H4 (cell line): ENCODE measurements around the gene USHBP1. TPM values are rescaled to one million over a fixed set of nuclear protein-coding genes. Genes with fewer than 3 reads are reported as not detected.

Source experiments
- DNase-seq: peaks from one replicate; pipeline ENCODE4 v3.0.0-alpha.2; 2015; ENCODE audit warnings: low spot score
- total RNA-seq: library from RNA; depleted of rRNA; stranded (reverse); fragments of >200 nt; shearing (Covaris generic); gene quantifications from 2 replicates; pipeline ENCODE4 v1.2.3, GENCODE V29; 2014; rRNA removed

The USHBP1 gene
- total RNA-seq, 1 experiment from 2014 or later: not detected

DNA sequence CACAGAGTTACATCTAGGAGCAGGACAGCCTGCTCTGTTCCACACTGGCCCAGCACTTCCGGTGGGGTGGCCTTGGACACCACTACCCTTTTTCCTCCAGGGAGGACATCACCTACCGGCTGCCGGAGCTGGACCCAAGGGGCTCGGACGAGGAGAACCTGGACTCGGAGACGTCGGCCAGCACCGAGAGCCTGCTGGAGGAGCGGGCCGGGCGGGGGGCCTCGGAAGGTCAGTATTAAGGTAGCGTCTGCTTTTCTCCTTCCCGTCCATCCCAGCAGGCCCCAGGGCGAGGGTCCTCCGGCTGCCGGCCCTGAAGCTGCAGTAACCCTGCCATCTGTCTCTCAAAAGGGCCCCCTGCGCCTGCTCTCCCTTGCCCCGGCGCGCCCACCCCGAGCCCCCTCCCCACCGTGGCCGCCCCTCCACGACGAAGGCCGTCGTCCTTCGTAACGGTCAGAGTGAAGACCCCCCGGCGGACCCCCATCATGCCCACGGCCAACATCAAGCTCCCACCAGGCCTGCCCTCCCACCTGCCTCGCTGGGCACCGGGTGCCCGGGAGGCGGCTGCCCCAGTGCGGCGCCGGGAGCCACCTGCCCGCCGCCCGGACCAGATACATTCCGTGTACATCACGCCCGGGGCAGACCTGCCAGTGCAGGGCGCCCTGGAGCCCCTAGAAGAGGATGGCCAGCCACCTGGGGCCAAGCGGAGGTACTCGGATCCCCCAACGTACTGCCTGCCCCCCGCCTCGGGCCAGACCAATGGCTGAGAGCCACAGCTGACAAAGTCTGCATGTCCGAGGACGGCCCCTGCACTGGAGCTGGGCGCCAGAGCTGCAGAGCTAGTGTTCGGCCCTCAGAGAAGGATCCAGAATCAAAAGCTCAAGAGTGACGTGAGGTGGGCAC, 52.7 kb downstream of the USHBP1 start:
- DNase-seq: no peak

DNA sequence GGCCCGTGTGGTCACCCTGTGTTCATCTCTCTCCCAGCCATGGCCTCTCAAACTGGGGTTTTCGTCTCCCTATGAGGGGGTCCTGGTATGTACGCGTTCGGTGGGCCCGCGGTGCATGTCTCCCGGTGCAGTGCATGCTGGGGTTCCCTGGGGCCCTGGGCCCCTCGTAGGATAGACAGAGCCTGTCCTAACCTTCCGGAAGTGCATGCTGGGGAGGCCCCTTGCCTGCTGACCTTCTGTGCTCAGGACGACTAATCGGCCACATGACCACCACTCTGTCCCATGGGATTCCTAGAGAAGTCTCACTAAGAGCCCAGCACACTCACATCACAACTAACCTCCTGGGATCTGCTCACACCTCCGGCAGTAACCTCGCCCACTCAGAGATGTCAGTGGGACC, 54.2 kb downstream of the USHBP1 start:
- no peak for DNase-seq

DNA sequence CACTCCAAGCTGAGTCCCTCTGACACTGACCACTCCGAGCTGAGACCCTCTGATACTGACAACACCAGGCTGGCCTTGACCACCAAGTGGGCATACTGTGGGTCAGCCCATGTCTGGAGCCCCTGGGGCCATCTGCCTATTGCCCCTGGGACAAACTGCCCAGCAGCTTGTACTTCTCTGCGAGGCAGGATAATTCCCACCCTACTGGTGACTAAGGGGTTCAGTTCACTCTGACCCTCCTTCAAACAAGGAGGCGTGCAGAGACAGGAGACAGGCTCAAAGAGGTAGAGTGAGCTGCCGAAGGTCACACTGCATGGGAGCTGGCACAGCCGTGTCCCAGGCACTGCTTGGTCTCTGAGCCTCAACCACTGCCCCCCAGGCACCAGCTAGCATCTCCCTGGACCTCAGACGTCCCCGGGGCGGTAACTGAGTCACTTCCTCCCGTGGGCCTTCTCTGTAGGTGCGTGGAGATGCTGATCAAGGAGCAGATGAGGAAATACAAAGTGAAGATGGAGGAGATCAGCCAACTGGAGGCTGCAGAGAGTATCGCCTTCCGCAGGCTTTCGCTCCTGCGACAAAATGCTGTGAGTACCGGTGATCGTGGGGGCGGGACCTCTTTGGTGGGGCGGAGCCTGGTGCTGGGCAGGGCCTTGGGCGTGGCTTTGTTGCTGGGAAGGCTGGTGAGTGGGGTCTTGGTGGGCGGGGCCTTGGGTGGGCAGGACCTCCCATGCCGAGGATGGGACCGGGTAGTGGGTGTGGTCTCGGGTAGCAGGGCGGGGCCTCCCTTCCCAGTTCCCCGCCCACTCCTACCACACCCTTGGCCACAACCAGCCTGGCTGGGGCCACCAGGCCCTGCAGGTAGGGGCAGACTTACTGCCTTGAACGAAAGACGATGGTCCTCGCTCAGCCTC, 55.2 kb downstream of the USHBP1 start:
- DNase-seq: no peak

DNA sequence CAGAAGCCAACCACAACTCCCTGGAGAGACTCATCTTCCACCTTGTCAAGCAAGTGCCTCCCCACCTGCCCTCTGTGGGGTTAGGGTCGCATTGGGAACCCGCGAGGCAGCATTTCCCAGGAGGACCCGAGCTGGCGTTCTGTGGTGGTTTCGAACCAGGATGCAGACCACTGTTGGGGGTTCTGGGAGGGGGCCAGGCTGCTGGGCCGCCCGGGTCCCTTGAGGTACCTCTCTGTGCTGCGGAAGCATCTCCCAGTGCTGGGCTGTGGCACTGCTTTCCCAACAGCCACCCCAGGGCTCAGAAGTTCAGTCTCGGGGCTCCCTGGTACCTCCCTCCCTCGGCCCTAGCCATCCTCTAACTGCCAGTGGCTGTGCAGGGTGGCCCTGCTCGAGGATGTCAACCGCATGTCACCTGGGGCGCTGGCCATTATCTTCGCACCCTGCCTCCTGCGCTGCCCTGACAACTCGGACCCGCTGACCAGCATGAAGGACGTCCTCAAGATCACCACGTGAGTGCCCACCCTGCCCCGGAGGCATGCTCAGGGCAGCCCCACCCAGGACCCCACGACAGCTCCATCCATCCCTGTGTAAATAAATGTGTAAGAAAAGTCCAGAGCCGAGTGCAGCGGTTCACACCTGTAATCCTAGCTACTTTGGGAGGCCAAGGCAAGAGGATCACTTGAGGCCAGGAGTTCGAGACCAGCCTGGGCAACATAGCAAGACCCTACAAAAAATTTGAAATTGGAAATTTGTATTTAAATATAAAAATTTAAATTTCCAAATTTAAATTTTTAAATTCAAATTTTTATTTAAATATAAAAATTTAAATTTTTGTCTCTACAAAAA, 57.6 kb downstream of the USHBP1 start:
- DNase-seq: no peak

DNA sequence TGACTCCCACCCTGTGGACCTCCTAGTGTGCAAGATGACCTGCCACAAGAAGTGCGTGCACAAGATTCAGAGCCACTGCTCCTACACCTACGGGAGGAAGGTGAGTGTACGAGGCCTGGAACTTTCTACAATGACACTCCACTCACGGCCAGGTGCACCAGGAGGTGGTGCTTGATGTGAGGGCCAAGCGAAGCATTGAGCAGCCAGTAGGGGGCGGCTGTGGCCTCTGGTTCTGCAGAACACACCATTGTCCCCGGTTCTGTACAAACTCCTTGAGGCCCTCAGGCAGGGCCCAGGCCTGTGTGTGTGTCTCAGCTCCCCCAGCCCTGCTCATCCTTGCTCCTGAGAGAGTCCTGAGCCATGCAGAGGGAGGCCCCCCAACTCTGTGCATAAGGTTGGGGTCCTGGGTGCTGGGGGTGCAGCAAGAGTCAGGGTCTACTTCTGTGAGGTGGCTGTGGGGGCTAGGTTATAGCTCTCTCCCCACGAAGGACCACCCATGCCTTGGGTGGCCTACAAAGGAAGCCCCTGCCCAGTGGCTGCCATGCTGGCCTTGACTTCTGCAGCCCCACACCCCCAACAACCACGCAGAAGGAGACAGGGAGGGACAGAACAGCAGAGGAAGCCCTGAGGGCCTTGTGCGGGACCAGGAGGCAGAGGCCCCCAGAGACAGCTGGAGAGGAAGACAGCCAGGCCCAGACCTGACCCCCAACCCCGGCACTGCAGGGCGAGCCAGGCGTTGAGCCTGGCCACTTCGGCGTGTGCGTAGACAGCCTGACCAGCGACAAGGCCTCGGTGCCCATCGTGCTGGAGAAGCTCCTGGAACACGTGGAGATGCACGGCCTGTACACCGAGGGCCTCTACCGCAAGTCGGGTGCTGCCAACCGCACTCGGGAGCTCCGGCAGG, 59.1 kb downstream of the USHBP1 start:
- DNase-seq: peak; percentile 44

DNA sequence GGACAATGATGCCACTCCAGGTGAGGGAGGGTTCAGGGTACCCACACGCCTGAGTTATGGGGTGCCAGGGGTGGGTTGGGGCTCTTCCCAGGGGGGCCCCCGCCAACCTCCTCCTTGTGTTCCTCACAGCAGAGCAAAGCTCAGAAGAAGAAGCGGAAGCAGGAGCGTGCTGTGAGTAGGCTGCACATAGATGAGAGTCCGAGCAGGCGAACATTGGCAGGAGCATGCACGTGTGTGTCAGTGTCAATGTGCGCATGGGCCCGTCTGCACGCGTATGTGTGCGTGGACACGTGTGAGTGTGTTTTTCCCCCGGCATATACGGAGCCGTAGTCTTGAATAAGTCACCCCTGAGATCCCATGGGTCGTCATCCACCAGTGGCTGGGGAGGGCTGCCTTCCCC, 61.8 kb downstream of the USHBP1 start:
- DNase-seq: no peak

DNA sequence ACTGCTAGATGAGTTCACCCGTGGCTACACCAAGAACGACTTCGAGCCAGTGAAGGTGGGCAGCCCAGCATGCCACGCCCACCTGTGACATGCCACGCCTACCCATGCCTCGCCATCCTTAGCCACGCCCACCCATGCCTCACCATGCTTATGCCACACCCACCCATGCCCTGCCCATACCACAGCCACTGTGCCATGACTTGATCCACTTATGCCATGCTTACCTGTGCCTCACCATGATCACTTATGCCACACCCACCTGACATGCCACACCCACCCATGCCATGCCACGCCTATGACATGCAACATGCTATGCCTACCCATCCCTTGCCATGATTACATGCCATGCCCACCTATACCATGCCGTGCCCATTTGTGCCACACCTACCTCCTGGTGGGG, 62.3 kb downstream of the USHBP1 start:
- DNase-seq: no peak

DNA sequence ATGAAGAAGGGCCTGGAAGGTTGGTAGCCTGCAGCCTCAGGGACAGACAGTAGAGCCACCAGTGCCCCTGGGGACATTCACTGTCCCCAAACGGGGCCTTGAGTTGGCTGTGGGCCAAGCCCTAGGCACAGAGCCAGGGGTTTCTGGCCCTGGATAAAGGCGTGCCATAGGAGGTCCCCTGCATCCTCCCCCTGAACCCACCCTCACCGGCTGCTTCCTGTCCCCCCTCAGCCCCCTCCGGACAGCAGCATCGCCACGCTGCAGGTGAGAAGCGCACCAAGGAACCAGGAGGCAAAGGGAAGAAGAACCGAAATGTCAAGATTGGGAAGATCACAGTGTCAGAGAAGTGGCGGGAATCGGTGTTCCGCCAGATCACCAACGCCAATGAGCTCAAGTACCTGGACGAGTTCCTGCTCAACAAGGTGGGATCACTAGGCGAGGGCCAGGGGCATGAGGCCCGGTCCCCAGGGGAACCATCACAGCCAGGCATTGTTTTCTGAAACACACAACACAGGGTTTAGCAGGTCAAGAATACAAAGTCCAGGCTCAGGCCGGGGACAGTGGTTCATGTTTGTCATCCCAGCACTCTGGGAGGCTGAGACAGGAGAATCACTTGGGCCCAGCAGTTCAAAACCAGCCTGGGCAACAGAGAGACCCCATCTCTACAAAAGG, 64.0 kb downstream of the USHBP1 start:
- DNase-seq: no peak

Other genes with a start within 250 kb of the USHBP1 start
- not detected in 2 replicates for gene CPAMD8, start 237.9 kb downstream of the USHBP1 start, total RNA-seq
- gene HAUS8, start 189.3 kb downstream of the USHBP1 start, total RNA-seq: 10.6 and 22.8 TPM in 2 replicates
- gene MYO9B, start 189.0 kb downstream of the USHBP1 start, total RNA-seq: 15.1 and 21.0 TPM in 2 replicates
- gene USE1, start 49.4 kb downstream of the USHBP1 start, total RNA-seq: 43.2 and 43.4 TPM in 2 replicates
- gene OCEL1, start 38.5 kb downstream of the USHBP1 start, total RNA-seq: 6.8 and 8.8 TPM in 2 replicates
- 24.8 and 38.6 TPM in 2 replicates for gene NR2F6, start 18.8 kb downstream of the USHBP1 start, total RNA-seq
- gene BABAM1, start 2.7 kb upstream of the USHBP1 start, total RNA-seq: 154 and 167 TPM in 2 replicates
- gene ANKLE1, start 17.2 kb upstream of the USHBP1 start, total RNA-seq: 0.06 TPM in 1 of 2 replicates, not detected in the other
- 3.5 and 7.5 TPM in 2 replicates for gene ABHD8, start 38.7 kb upstream of the USHBP1 start, total RNA-seq
- 48.0 and 76.2 TPM in 2 replicates for gene MRPL34, start 41.1 kb upstream of the USHBP1 start, total RNA-seq
- 20.0 and 34.3 TPM in 2 replicates for gene DDA1, start 44.8 kb upstream of the USHBP1 start, total RNA-seq
- gene ANO8, start 70.1 kb upstream of the USHBP1 start, total RNA-seq: 1.4 and 3.2 TPM in 2 replicates
- 10.2 and 21.7 TPM in 2 replicates for gene GTPBP3, start 72.8 kb upstream of the USHBP1 start, total RNA-seq
- gene PLVAP, start 112.6 kb upstream of the USHBP1 start, total RNA-seq: not detected in 2 replicates
- not detected in 2 replicates for gene CCDC194, start 129.5 kb upstream of the USHBP1 start, total RNA-seq
- 273 and 396 TPM in 2 replicates for gene BST2, start 140.9 kb upstream of the USHBP1 start, total RNA-seq
- 155 and 216 TPM in 2 replicates for gene MVB12A, start 155.3 kb upstream of the USHBP1 start, total RNA-seq
- 0.27 and 1.1 TPM in 2 replicates for gene TMEM221, start 183.9 kb upstream of the USHBP1 start, total RNA-seq
- not detected in 2 replicates for gene NXNL1, start 196.2 kb upstream of the USHBP1 start, total RNA-seq
- 3.6 and 4.8 TPM in 2 replicates for gene SLC27A1, start 205.8 kb upstream of the USHBP1 start, total RNA-seq
- 80.9 and 96.4 TPM in 2 replicates for gene PGLS, start 246.9 kb upstream of the USHBP1 start, total RNA-seq